ENCODE results near the gene SLC45A2.

Gene SLC45A2

GRCh38 chr5:33929925-33930690 lies 54.4 kb downstream of the SLC45A2 start:
- Histone ChIP-seq H3K4me1 (ENCODE audit: insufficient read depth, low read length) (no peaks in the 10 kb centered on the region), H4K20me1 (ENCODE audit: insufficient read depth, low read length) (no peaks in the 10 kb centered on the region), H3K27me3 (ENCODE audit: insufficient read depth, low read length, poor library complexity) (no peaks in the 10 kb centered on the region), H3K4me2 (ENCODE audit: insufficient read depth, low read length) (no peak overlapping the region), H3K36me3 (ENCODE audit: insufficient read depth, low read length) (no peaks in the 10 kb centered on the region), H3K9me3 (ENCODE audit: insufficient read depth, low read length, severe bottlenecking) (no peaks in the 10 kb centered on the region), H3K27ac (ENCODE audit: low read length) (no peak overlapping the region), H3K9ac (ENCODE audit: low read depth, low read length) (no peak overlapping the region), H3K79me2 (ENCODE audit: insufficient read depth, low read length) (no peaks in the 10 kb centered on the region), H2AFZ (ENCODE audit: low read depth, low read length) (no peak overlapping the region), H3K4me3 (ENCODE audit: low read depth in 1 of 2, low read length in 2 of 2) (no peak overlapping the region)
- no peak for TF ChIP-seq CTCF (IDR thresholded peaks at IDR 0.05; ENCODE audit: borderline replicate concordance, extremely low read depth, low read length, poor library complexity, severe bottlenecking)
- no peak for TF ChIP-seq EZH2 (IDR thresholded peaks at IDR 0.05; ENCODE audit: borderline replicate concordance, low read depth, low read length, severe bottlenecking)
- ATAC-seq (ENCODE audit: insufficient read depth, low read depth) (no peak), DNase-seq (no peak)

GRCh38 chr5:33928283-33928682 lies 56.2 kb downstream of the SLC45A2 start:
- ATAC-seq (ENCODE audit: insufficient read depth, low read depth): no peak
- Histone ChIP-seq H3K9me3 (ENCODE audit: insufficient read depth, low read length, severe bottlenecking) (no peaks in the 10 kb centered on the region), H3K79me2 (ENCODE audit: insufficient read depth, low read length) (no peaks in the 10 kb centered on the region), H4K20me1 (ENCODE audit: insufficient read depth, low read length) (no peaks in the 10 kb centered on the region), H3K27me3 (ENCODE audit: insufficient read depth, low read length, poor library complexity) (no peaks in the 10 kb centered on the region), H3K4me2 (ENCODE audit: insufficient read depth, low read length) (no peak overlapping the region), H2AFZ (ENCODE audit: low read depth, low read length) (no peak overlapping the region), H3K36me3 (ENCODE audit: insufficient read depth, low read length) (no peaks in the 10 kb centered on the region), H3K9ac (ENCODE audit: low read depth, low read length) (no peak overlapping the region), H3K4me3 (ENCODE audit: low read depth in 1 of 2, low read length in 2 of 2) (no peak overlapping the region), H3K27ac (ENCODE audit: low read length) (no peak overlapping the region), H3K4me1 (ENCODE audit: insufficient read depth, low read length) (no peaks in the 10 kb centered on the region)
- TF ChIP-seq CTCF (IDR thresholded peaks at IDR 0.05; ENCODE audit: borderline replicate concordance, extremely low read depth, low read length, poor library complexity, severe bottlenecking) (no peak), EZH2 (IDR thresholded peaks at IDR 0.05; ENCODE audit: borderline replicate concordance, low read depth, low read length, severe bottlenecking) (no peak)
- DNase-seq: no peak

GRCh38 chr5:33927685-33928084 lies 56.8 kb downstream of the SLC45A2 start:
- Histone ChIP-seq H4K20me1 (ENCODE audit: insufficient read depth, low read length) (no peaks in the 10 kb centered on the region), H3K9me3 (ENCODE audit: insufficient read depth, low read length, severe bottlenecking) (no peaks in the 10 kb centered on the region), H3K79me2 (ENCODE audit: insufficient read depth, low read length) (no peaks in the 10 kb centered on the region), H3K4me3 (ENCODE audit: low read depth in 1 of 2, low read length in 2 of 2) (no peak overlapping the region), H2AFZ (ENCODE audit: low read depth, low read length) (no peak overlapping the region), H3K4me1 (ENCODE audit: insufficient read depth, low read length) (no peaks in the 10 kb centered on the region), H3K9ac (ENCODE audit: low read depth, low read length) (no peak overlapping the region), H3K36me3 (ENCODE audit: insufficient read depth, low read length) (no peaks in the 10 kb centered on the region), H3K27ac (ENCODE audit: low read length) (no peak overlapping the region), H3K4me2 (ENCODE audit: insufficient read depth, low read length) (no peak overlapping the region), H3K27me3 (ENCODE audit: insufficient read depth, low read length, poor library complexity) (no peaks in the 10 kb centered on the region)
- no peak for ATAC-seq (ENCODE audit: insufficient read depth, low read depth)
- TF ChIP-seq EZH2 (IDR thresholded peaks at IDR 0.05; ENCODE audit: borderline replicate concordance, low read depth, low read length, severe bottlenecking) (no peak), CTCF (IDR thresholded peaks at IDR 0.05; ENCODE audit: borderline replicate concordance, extremely low read depth, low read length, poor library complexity, severe bottlenecking) (no peak)
- DNase-seq: no peak

Measured in DND-41 (cell line).